HepG2 (cell line): ENCODE results near the gene RNFT2. TPM values are rescaled to one million over a fixed set of nuclear protein-coding genes. Genes with fewer than 3 reads are reported as not detected.
A peak's percentile ranks its signal among the peaks of the same experiment; 100 is the strongest.

Experiments used
- ATF1 ChIP-seq: IDR thresholded peaks from 2 replicates; pipeline ENCODE4 v1.6.1; 2016; ENCODE audit warnings: mild to moderate bottlenecking, control low read depth
- ATF7-NPFF ChIP-seq: sonication (generic); formaldehyde crosslinking; IDR thresholded peaks from 2 replicates; pipeline ENCODE4 v1.8.1; 2023; ENCODE audit warnings: mild to moderate bottlenecking, low read depth, missing genetic modification reagents, moderate library complexity
- BCLAF1 ChIP-seq: fragments of 450-650 bp; IDR thresholded peaks from 2 replicates; pipeline ENCODE4 v1.6.1; 2017; ENCODE audit warnings: mild to moderate bottlenecking
- HMGA1 ChIP-seq: sonication (generic); formaldehyde crosslinking; conservative IDR thresholded peaks from 2 replicates; pipeline ENCODE4 v1.4.0; 2020; ENCODE audit warnings: missing genetic modification reagents
- HOXD1 ChIP-seq: sonication (generic); formaldehyde crosslinking; IDR thresholded peaks from 2 replicates; pipeline ENCODE4 v1.5.0; 2020; ENCODE audit warnings: missing genetic modification reagents
- NBN ChIP-seq: fragments of 450-650 bp; conservative IDR thresholded peaks from 2 replicates; pipeline ENCODE4 v1.6.1; 2017
- NFYB ChIP-seq: sonication (generic); formaldehyde crosslinking; IDR thresholded peaks from 2 replicates; pipeline ENCODE4 v1.4.0; 2020; ENCODE audit warnings: missing genetic modification reagents
- PTBP1 ChIP-seq: fragments of 200-400 bp; formaldehyde crosslinking; IDR thresholded peaks from 2 replicates; pipeline ENCODE4 v1.6.1; 2018; ENCODE audit warnings: low read length, low read depth; ENCODE audit not compliant: poor library complexity, severe bottlenecking
- REPIN1 ChIP-seq: sonication (generic); formaldehyde crosslinking; IDR thresholded peaks from 2 replicates; pipeline ENCODE4 v1.8.0; 2022; ENCODE audit warnings: missing genetic modification reagents, low read depth, mild to moderate bottlenecking, borderline replicate concordance
- RFXANK ChIP-seq: IDR thresholded peaks from 2 replicates; pipeline ENCODE4 v1.6.1; 2016
- SMAD1 ChIP-seq: sonication (generic); formaldehyde crosslinking; IDR thresholded peaks from 2 replicates; pipeline ENCODE4 v1.4.0; 2020; ENCODE audit warnings: missing genetic modification reagents, low read depth, mild to moderate bottlenecking, borderline replicate concordance
- STAT6 ChIP-seq: sonication (generic); formaldehyde crosslinking; IDR thresholded peaks from 2 replicates; pipeline ENCODE4 v1.4.0; 2020; ENCODE audit warnings: missing genetic modification reagents, mild to moderate bottlenecking, borderline replicate concordance
- ZBTB25 ChIP-seq: IDR thresholded peaks from 2 replicates; pipeline ENCODE4 v1.6.1; 2018; ENCODE audit warnings: missing genetic modification reagents
- ZEB1 ChIP-seq: IDR thresholded peaks from 2 replicates; pipeline ENCODE4 v1.6.1; 2012; ENCODE audit warnings: mild to moderate bottlenecking, low read depth, inconsistent platforms; ENCODE audit not compliant: insufficient replicate concordance
- ZFP36 ChIP-seq: fragments of 150-350 bp; IDR thresholded peaks from 2 replicates; pipeline ENCODE4 v1.6.1; 2018; ENCODE audit warnings: borderline replicate concordance, low read length, low read depth; ENCODE audit not compliant: partially characterized antibody
- ZNF350 ChIP-seq: sonication (generic); formaldehyde crosslinking; IDR thresholded peaks from 2 replicates; pipeline ENCODE4 v1.4.0; 2020; ENCODE audit warnings: mild to moderate bottlenecking, low read depth, missing genetic modification reagents, borderline replicate concordance
- ZNF382 ChIP-seq: sonication (generic); formaldehyde crosslinking; IDR thresholded peaks from 2 replicates; pipeline ENCODE4 v1.5.0; 2020; ENCODE audit warnings: missing genetic modification reagents, mild to moderate bottlenecking, borderline replicate concordance
- ZNF674 ChIP-seq: sonication (generic); formaldehyde crosslinking; IDR thresholded peaks from 2 replicates; pipeline ENCODE4 v1.5.0; 2020; ENCODE audit warnings: low read depth, mild to moderate bottlenecking, missing genetic modification reagents
- ZNF816 ChIP-seq: sonication (generic); formaldehyde crosslinking; IDR thresholded peaks from 2 replicates; pipeline ENCODE4 v1.8.0; 2022; ENCODE audit warnings: missing genetic modification reagents, mild to moderate bottlenecking, borderline replicate concordance
- ZNF883 ChIP-seq: sonication (generic); formaldehyde crosslinking; IDR thresholded peaks from 2 replicates; pipeline ENCODE4 v1.5.1; 2020; ENCODE audit warnings: mild to moderate bottlenecking, missing genetic modification reagents; ENCODE audit errors: not compliant biosample characterization
- ZUFSP ChIP-seq: sonication (generic); formaldehyde crosslinking; IDR thresholded peaks from 2 replicates; pipeline ENCODE4 v1.9.0; 2021; ENCODE audit warnings: missing genetic modification reagents, mild to moderate bottlenecking, borderline replicate concordance
- polyA plus RNA-seq, 8 experiments: library from polyadenylated mRNA; depleted of rRNA in 3 of 8; stranded (reverse) in 7 of 8; unstranded in 1 of 8; fragments of >200 nt; fragmentation: Illumina TruSeq in 4 of 8; extraction: Trizol in 4 of 8; gene quantifications; 2 replicates each; pipeline versions ENCODE4 v1.2.1 to v1.2.3, GENCODE V29; 2011 to 2016; ENCODE audit warnings: low read depth in 4 of 8, missing spikeins in 1 of 8, mixed read lengths in 1 of 8; ENCODE audit not compliant: insufficient read depth in 1 of 8
- total RNA-seq, 5 experiments: library from RNA; depleted of rRNA; stranded (reverse); fragments of >200 nt; fragmentation: Illumina TruSeq; extraction: Trizol; gene quantifications; 2 replicates each; pipeline ENCODE4 v1.2.3, GENCODE V29; 2016; ENCODE audit warnings: low read depth in 1 of 5

The RNFT2 gene
- total and polyA plus RNA-seq, 2 of the 13 experiments (the other 11 are each of a cell fraction or from before 2014, with no cell fraction given), result 3.3 to 8.3 TPM

- TF ChIP-seq ZUFSP (CRISPR knock-in tag), result no peak
- TF ChIP-seq ZNF674 (CRISPR knock-in tag), result no peak
- peak; percentile 89 for TF ChIP-seq ATF1 (CRISPR knock-in tag)
- TF ChIP-seq ZFP36, result no peak
- no peak for TF ChIP-seq HMGA1 (CRISPR knock-in tag)
- TF ChIP-seq ZBTB25, result no peak; the same call in 1 of the 2 replicates
- no peak for TF ChIP-seq SMAD1 (CRISPR knock-in tag)
- TF ChIP-seq REPIN1 (CRISPR knock-in tag), result 0 out of 2 replicates have a peak, but pooled peaks have one; percentile 82
- peak; percentile 73 for TF ChIP-seq ZEB1
- no peak for TF ChIP-seq NBN
- peak; percentile 82; the same call in 1 of the 2 replicates for TF ChIP-seq ATF7-NPFF (CRISPR knock-in tag)
- TF ChIP-seq ZNF883 (CRISPR knock-in tag), result no peak
- peak; percentile 92 for TF ChIP-seq NFYB (CRISPR knock-in tag)
- no peak; the same call in 1 of the 2 replicates for TF ChIP-seq HOXD1 (CRISPR knock-in tag)
- TF ChIP-seq ZNF816 (CRISPR knock-in tag), result no peak
- no peak for TF ChIP-seq ZNF382
- TF ChIP-seq ZNF350 (CRISPR knock-in tag), result peak; percentile 78; the same call in 1 of the 2 replicates
- no peak for TF ChIP-seq BCLAF1
- no peak for TF ChIP-seq PTBP1
- TF ChIP-seq RFXANK (CRISPR knock-in tag), result no peak; the same call in 1 of the 2 replicates
- no peak for TF ChIP-seq STAT6 (CRISPR knock-in tag)
Observed at GRCh38 chr12:116737774-116738657, at the start of gene RNFT2, which contains the start of gene SPRING1 (continued).
